Activated B cell treated with CpG ODN at 0.5 μM for 24 hours (primary cell): ENCODE measurements around the gene APH1B. TPM values are rescaled to one million over a fixed set of nuclear protein-coding genes. Genes with fewer than 3 reads are reported as not detected.

ENCODE experiments used
- ATAC-seq: fragments of 200-7000 bp; cut with Tn5 transposase; one replicate; pipeline ENCODE4 v1.10.0; 2021; ENCODE audit warnings: low read depth, mild to moderate bottlenecking, moderate library complexity
- CTCF ChIA-PET: fragments of 350-600 bp; sonication (Branson Sonifier 250); formaldehyde crosslinking; loops from one replicate; lab custom pipeline; 2021; ENCODE audit warnings: antibody characterized with exemption; lab: Charles Lee
- POLR2A ChIA-PET: fragments of 350-600 bp; sonication (Branson Sonifier 250); formaldehyde crosslinking; loops from one replicate; lab custom pipeline; 2021; ENCODE audit warnings: antibody characterized with exemption; lab: Charles Lee
- DNase-seq: peaks from one replicate; pipeline ENCODE4 v3.0.0; 2022
- H3K27ac Mint-ChIP-seq: one replicate; pipeline ENCODE4 v1.8.0; 2020; ENCODE audit warnings: mixed read lengths
- H3K27me3 Mint-ChIP-seq: one replicate; pipeline ENCODE4 v1.8.0; 2021; ENCODE audit warnings: mixed read lengths
- H3K36me3 Mint-ChIP-seq: one replicate; pipeline ENCODE4 v1.8.0; 2021; ENCODE audit warnings: low read depth, mixed read lengths
- H3K4me1 Mint-ChIP-seq: one replicate; pipeline ENCODE4 v1.8.0; 2021; ENCODE audit warnings: mixed read lengths
- H3K4me3 Mint-ChIP-seq: one replicate; pipeline ENCODE4 v1.8.0; 2020; ENCODE audit warnings: mild to moderate bottlenecking, mixed read lengths
- H3K9me3 Mint-ChIP-seq: one replicate; pipeline ENCODE4 v1.8.0; 2020; ENCODE audit warnings: mixed read lengths
- CTCF ChIP-seq: fragments of 200-600 bp; IDR thresholded peaks from one replicate; pipeline ENCODE4 v1.8.0; 2022; ENCODE audit warnings: antibody characterized with exemption, mild to moderate bottlenecking
- intact Hi-C: fragments of 100-400 bp; cut with micrococcal nuclease; formaldehyde crosslinking; loops from one replicate; pipeline ENCODE4 v1.15.1; 2024
- total RNA-seq: library from RNA; stranded (reverse); gene quantifications from 2 replicates; pipeline ENCODE4 v1.2.3, GENCODE V29; 2022

APH1B gene
- total RNA-seq, 1 donor from 2014 or later: 22.1 TPM

DNA sequence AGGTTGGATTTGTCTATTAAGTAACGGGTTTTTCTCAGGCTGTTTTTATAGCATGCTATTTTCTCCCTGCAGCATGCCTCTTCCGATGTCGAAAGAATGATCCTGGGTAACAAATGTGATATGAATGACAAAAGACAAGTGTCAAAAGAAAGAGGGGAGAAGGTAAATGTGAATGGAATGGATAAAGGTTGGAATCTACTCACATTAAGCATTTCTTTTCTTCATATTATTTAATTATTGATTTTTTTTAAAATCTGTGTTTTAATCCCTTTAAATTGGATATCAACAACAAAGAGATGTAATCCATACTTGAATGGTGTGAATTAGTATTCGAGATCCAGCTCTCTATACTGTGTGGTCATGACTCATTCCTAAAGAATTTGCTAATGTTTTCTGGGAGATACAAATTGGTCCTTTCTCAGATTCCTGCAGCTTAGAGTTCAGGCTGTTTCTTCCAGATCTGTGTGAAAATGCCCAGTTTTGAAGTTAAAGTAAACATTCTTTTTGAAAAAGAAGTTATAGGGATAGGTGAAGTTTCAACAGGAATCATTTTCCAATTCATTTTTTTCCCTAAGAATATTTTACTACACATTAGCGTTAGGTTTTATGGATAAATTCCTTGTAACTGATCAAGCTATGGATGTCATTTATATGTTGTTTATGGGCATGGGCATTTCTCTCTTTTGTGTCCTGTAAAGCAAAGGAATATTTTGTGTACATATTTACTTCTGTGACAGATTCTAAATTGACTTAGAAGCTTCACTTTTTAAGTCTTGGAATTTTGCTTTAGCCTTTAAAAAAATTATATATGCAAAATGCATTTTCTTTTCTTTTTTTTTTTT lies 20.8 kb upstream of the APH1B start:
- H3K27ac Mint-ChIP-seq: no peak overlapping the region
- H3K9me3 Mint-ChIP-seq: no peaks in the 10 kb centered on the region
- H3K4me3 Mint-ChIP-seq: no peak overlapping the region
- CTCF ChIA-PET: no interaction called here
- H3K36me3 Mint-ChIP-seq: peaks cover 72% of the 10 kb centered on the region
- ATAC-seq (no peak), DNase-seq (no peak)
- intact Hi-C loops: no loop called here
- no peaks in the 10 kb centered on the region for H3K4me1 Mint-ChIP-seq
- POLR2A ChIA-PET: interaction anchor here (0.7 kb wide), 1 partner anchor 148 kb away, joined by 4 read pairs; no protein-coding TSS in a partner anchor
- no peak for TF ChIP-seq CTCF
- H3K27me3 Mint-ChIP-seq: no peaks in the 10 kb centered on the region

DNA sequence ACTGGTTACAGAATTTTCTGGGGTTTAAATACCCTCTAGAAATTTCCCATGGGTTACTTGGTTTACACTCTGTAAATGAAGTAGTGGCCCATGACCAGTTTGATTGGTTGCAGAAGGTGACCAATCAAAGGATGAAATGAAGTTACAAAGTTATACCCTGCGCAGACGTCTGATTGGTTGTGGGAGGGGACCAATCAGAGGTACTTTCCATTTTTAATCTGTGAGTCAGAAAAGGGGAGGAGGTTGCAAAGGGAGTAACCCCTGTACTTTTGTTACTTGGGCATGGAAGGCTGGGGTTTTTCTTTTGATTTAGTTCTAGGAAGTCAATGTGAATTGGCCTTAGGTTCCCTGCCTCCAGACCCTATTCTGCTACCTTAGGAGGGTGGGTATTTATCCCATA lies 18.7 kb upstream of the APH1B start:
- no peak for ATAC-seq
- Mint-ChIP-seq H3K9me3 (no peaks in the 10 kb centered on the region), H3K36me3 (peaks cover 80% of the 10 kb centered on the region), H3K4me3 (no peak overlapping the region), H3K27me3 (no peaks in the 10 kb centered on the region), H3K27ac (no peak overlapping the region), H3K4me1 (no peaks in the 10 kb centered on the region)
- CTCF ChIA-PET: no interaction called here
- intact Hi-C loops: no loop called here
- no peak for TF ChIP-seq CTCF
- no peak for DNase-seq
- POLR2A ChIA-PET: no interaction called here

- Mint-ChIP-seq H3K27ac (no peak overlapping the region), H3K4me1 (no peaks in the 10 kb centered on the region), H3K36me3 (peaks cover 80% of the 10 kb centered on the region), H3K27me3 (no peaks in the 10 kb centered on the region), H3K9me3 (no peaks in the 10 kb centered on the region), H3K4me3 (no peak overlapping the region)
- ATAC-seq: no peak
- POLR2A ChIA-PET: no interaction called here
- intact Hi-C loops: no loop called here
- no peak for DNase-seq
- CTCF ChIA-PET: no interaction called here
- no peak for TF ChIP-seq CTCF
Measured at GRCh38 chr15:63260791-63261190, 16.6 kb upstream of the APH1B start.

GRCh38 chr15:63261311-63261710 lies 16.1 kb upstream of the APH1B start:
- no peak overlapping the region for H3K27ac Mint-ChIP-seq
- no peak overlapping the region for H3K4me3 Mint-ChIP-seq
- intact Hi-C loops: no loop called here
- ATAC-seq (no peak), DNase-seq (no peak)
- H3K27me3 Mint-ChIP-seq: no peaks in the 10 kb centered on the region
- H3K4me1 Mint-ChIP-seq: no peaks in the 10 kb centered on the region
- H3K9me3 Mint-ChIP-seq: no peaks in the 10 kb centered on the region
- no peak for TF ChIP-seq CTCF
- CTCF ChIA-PET: no interaction called here
- H3K36me3 Mint-ChIP-seq: peaks cover 81% of the 10 kb centered on the region
- POLR2A ChIA-PET: no interaction called here

- TF ChIP-seq CTCF: no peak
- ATAC-seq (no peak), DNase-seq (no peak)
- ChIA-PET CTCF (no interaction called here), POLR2A (interaction anchor here (0.6 kb wide), 1 partner anchor 1141 kb away, joined by 3 read pairs; no protein-coding TSS in a partner anchor)
- Mint-ChIP-seq H3K27ac (no peak overlapping the region), H3K36me3 (peaks cover 71% of the 10 kb centered on the region), H3K4me1 (no peaks in the 10 kb centered on the region), H3K27me3 (no peaks in the 10 kb centered on the region), H3K9me3 (no peaks in the 10 kb centered on the region), H3K4me3 (no peak overlapping the region)
- intact Hi-C loops: no loop called here
Measured at GRCh38 chr15:63263519-63263918, 13.9 kb upstream of the APH1B start.
